Measurements from ENCODE around the gene PRRG1. TPM values are rescaled to one million over a fixed set of nuclear protein-coding genes. Genes with fewer than 3 reads are reported as not detected.

PRRG1 gene
- total RNA-seq, 2 donors from 2014 or later: 3.1 to 5.2 TPM

DNA sequence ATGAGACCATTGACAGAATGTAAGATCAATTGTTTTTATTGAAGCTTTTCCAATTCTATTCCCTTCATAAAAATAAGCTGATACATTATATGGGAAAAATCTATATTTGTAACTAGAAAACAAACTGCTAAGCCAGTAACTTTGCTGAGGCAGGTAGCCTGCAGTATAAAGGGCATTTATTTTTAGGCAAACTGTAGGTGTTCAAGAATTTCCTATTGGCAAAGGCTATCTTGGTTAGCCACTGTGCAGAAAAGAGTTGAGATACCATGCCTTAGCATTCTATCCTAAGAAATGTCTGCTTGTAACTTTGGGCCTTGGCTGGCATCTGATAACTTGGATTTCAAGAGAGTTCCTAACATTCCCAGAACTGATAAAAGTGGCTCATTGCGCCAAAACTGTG, 18.5 kb upstream of the PRRG1 start:
- Histone ChIP-seq H3K9me3 (ENCODE audit: control insufficient read depth, low read length) (no peaks in the 10 kb centered on the region), H3K4me1 (ENCODE audit: control insufficient read depth, insufficient read depth, low read length) (no peaks in the 10 kb centered on the region), H3K27me3 (ENCODE audit: control insufficient read depth, insufficient read depth, low read length, poor library complexity, severe bottlenecking) (no peaks in the 10 kb centered on the region), H3K36me3 (ENCODE audit: control insufficient read depth, insufficient read depth, low read length) (no peaks in the 10 kb centered on the region), H3K27ac (ENCODE audit: low read depth, low read length) (no peak overlapping the region), H3K9ac (ENCODE audit: extremely low read depth, low read length, poor library complexity, severe bottlenecking) (no peak overlapping the region), H3K4me3 (ENCODE audit: low read length) (no peak overlapping the region)
- no peaks in the 10 kb centered on the region for H3K4me1 Mint-ChIP-seq
- no peak for DNase-seq
- no peaks in the 10 kb centered on the region for H3K36me3 Mint-ChIP-seq (ENCODE audit: low read depth)
- 89 to 100% methylated on average over 1 of the region's 1 CpG for WGBS, 2 experiments (ENCODE audit: insufficient coverage in 1 of 2, insufficient read length in 1 of 2)
- H3K9me3 Mint-ChIP-seq: peaks cover 8% of the 10 kb centered on the region
- no peak overlapping the region for H3K4me3 Mint-ChIP-seq
- no peak overlapping the region for H3K27ac Mint-ChIP-seq
- H3K27me3 Mint-ChIP-seq (ENCODE audit: insufficient read depth): peaks cover 2% of the 10 kb centered on the region
- TF ChIP-seq, protein P1, sequence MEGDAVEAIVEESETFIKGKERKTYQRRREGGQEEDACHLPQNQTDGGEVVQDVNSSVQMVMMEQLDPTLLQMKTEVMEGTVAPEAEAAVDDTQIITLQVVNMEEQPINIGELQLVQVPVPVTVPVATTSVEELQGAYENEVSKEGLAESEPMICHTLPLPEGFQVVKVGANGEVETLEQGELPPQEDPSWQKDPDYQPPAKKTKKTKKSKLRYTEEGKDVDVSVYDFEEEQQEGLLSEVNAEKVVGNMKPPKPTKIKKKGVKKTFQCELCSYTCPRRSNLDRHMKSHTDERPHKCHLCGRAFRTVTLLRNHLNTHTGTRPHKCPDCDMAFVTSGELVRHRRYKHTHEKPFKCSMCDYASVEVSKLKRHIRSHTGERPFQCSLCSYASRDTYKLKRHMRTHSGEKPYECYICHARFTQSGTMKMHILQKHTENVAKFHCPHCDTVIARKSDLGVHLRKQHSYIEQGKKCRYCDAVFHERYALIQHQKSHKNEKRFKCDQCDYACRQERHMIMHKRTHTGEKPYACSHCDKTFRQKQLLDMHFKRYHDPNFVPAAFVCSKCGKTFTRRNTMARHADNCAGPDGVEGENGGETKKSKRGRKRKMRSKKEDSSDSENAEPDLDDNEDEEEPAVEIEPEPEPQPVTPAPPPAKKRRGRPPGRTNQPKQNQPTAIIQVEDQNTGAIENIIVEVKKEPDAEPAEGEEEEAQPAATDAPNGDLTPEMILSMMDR (conservative IDR thresholded peaks at IDR 0.05): no peak

DNA sequence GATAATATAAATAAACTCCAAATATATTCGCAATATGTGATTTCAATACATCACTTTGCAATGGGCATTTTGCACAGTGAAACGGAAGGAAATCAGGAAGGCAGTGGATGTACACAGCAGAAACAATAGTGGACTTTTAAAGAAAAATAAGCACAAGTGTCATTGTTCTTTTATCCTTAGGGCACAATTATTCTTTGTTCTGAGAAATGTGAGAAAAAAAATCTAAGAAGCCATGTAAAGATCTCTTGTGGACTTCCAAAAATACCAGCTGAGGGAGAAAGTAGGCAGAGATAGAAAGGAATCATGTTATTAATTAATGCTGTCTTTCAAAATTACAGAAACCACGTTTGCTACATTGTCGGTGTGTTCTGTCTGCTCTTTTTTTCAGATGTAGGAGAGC, 17.6 kb upstream of the PRRG1 start:
- H3K4me3 ChIP-seq (ENCODE audit: low read length): no peak overlapping the region
- no peak overlapping the region for H3K27ac Mint-ChIP-seq
- no peak overlapping the region for H3K27ac ChIP-seq (ENCODE audit: low read depth, low read length)
- H3K4me1 Mint-ChIP-seq: no peaks in the 10 kb centered on the region
- TF ChIP-seq, protein P1 (conservative IDR thresholded peaks at IDR 0.05): no peak
- H3K4me3 Mint-ChIP-seq: no peak overlapping the region
- no peaks in the 10 kb centered on the region for H3K4me1 ChIP-seq (ENCODE audit: control insufficient read depth, insufficient read depth, low read length)
- no peaks in the 10 kb centered on the region for H3K9me3 ChIP-seq (ENCODE audit: control insufficient read depth, low read length)
- H3K9ac ChIP-seq (ENCODE audit: extremely low read depth, low read length, poor library complexity, severe bottlenecking): no peak overlapping the region
- no peak for DNase-seq
- peaks cover 9% of the 10 kb centered on the region for H3K9me3 Mint-ChIP-seq
- H3K27me3 ChIP-seq (ENCODE audit: control insufficient read depth, insufficient read depth, low read length, poor library complexity, severe bottlenecking): no peaks in the 10 kb centered on the region
- peaks cover 2% of the 10 kb centered on the region for H3K27me3 Mint-ChIP-seq (ENCODE audit: insufficient read depth)
- no peaks in the 10 kb centered on the region for H3K36me3 ChIP-seq (ENCODE audit: control insufficient read depth, insufficient read depth, low read length)
- WGBS, 2 experiments (ENCODE audit: insufficient coverage in 1 of 2, insufficient read length in 1 of 2): 86% methylated on average over 4 of the region's 4 CpGs; no CpG with 5 or more reads in 1 of the 2 experiments
- no peaks in the 10 kb centered on the region for H3K36me3 Mint-ChIP-seq (ENCODE audit: low read depth)

DNA sequence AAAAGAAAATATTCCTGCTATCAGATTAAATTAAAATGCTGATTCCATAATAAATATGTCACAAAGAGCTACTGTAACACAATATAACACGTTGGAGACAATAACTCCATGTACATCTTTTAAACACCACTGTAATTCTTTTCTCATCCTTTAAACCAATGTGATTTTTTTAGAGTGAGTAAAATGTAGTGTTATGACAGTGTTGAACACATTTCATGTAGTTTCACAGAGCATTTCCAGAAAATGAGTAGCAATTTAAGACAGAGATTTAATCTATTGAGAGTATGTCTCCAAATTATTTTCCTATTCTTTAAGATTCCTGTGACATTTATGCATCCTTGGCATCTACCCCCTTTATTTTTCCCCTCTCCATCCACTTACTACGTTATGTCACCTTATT, 17.1 kb upstream of the PRRG1 start:
- no peaks in the 10 kb centered on the region for H3K4me1 Mint-ChIP-seq
- H3K36me3 Mint-ChIP-seq (ENCODE audit: low read depth): no peaks in the 10 kb centered on the region
- no peak overlapping the region for H3K27ac Mint-ChIP-seq
- H3K9me3 ChIP-seq (ENCODE audit: control insufficient read depth, low read length): no peaks in the 10 kb centered on the region
- no CpG with 5 or more reads among the region's 2 CpGs for WGBS, 2 experiments (ENCODE audit: insufficient coverage in 1 of 2, insufficient read length in 1 of 2)
- no peak overlapping the region for H3K4me3 ChIP-seq (ENCODE audit: low read length)
- no peak for DNase-seq
- H3K4me3 Mint-ChIP-seq: no peak overlapping the region
- no peaks in the 10 kb centered on the region for H3K27me3 ChIP-seq (ENCODE audit: control insufficient read depth, insufficient read depth, low read length, poor library complexity, severe bottlenecking)
- H3K27ac ChIP-seq (ENCODE audit: low read depth, low read length): no peak overlapping the region
- peaks cover 2% of the 10 kb centered on the region for H3K27me3 Mint-ChIP-seq (ENCODE audit: insufficient read depth)
- peaks cover 9% of the 10 kb centered on the region for H3K9me3 Mint-ChIP-seq
- H3K36me3 ChIP-seq (ENCODE audit: control insufficient read depth, insufficient read depth, low read length): no peaks in the 10 kb centered on the region
- no peak overlapping the region for H3K9ac ChIP-seq (ENCODE audit: extremely low read depth, low read length, poor library complexity, severe bottlenecking)
- no peaks in the 10 kb centered on the region for H3K4me1 ChIP-seq (ENCODE audit: control insufficient read depth, insufficient read depth, low read length)
- TF ChIP-seq, protein P1 (conservative IDR thresholded peaks at IDR 0.05): no peak

Data from endodermal cell (in vitro differentiated cells).